Epidermal melanocyte (primary cell): ENCODE measurements around the gene SLC35D2.
"Not testable (repeated sequence)": the region's sequence is repeated elsewhere in the genome, so short reads cannot be mapped to it uniquely, and the experiment has no call there.

Experiments used
- DNase-seq: peaks from one replicate; pipeline ENCODE4 v3.0.0; 2011; ENCODE audit warnings: low spot score; ENCODE audit not compliant: insufficient read length

Gene SLC35D2

DNA sequence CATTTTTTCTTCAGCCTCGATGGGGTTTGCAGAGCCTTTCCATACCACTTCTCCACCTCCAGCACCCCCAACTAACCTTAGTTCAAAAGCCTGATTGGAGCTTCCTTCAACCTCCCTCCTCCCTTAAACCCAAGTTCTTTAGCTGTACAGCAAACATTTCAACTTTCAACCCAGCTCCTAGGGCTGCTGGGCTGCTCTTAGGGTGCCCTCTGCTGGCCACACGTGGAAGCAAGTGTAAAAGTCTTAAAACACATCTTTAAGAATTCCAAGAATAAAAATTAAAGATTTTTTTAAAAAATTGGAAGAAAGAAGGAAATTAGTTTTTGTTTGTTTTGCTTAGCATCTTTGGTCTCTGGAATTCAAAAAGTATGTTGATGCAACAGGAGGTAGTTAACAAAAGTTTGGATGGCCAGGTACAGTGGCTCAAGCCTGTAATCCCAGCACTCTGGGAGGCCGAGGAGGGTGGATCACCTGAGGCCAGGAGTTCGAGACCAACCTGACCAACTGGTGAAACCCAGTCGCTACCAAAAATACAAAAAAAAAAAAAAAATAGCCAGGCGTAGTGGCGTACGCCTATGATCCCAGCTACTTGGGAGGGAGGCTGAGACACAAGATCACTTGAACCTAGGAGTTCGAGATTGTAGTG lies 66.1 kb downstream of the SLC35D2 start:
- peak; percentile 74 for DNase-seq

DNA sequence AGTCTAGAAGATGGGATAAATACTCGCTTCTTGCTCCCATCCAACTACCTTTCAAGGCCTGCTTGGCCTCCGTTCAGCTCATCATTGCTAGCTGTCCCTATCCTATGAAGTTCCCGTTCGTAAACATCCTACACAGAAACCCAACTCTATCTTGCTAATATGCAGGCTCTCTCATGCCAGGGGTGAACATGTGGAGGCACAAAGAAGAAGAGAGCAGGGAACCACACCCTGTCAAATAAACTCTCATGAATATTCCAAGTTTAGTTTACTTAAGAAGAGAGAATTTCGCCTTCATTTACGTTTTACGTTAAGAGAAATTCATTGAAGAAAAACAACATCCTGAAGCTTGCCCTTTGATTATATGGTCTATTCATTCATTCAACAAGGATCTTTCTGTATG lies 73.7 kb downstream of the SLC35D2 start:
- DNase-seq, result no peak

DNA sequence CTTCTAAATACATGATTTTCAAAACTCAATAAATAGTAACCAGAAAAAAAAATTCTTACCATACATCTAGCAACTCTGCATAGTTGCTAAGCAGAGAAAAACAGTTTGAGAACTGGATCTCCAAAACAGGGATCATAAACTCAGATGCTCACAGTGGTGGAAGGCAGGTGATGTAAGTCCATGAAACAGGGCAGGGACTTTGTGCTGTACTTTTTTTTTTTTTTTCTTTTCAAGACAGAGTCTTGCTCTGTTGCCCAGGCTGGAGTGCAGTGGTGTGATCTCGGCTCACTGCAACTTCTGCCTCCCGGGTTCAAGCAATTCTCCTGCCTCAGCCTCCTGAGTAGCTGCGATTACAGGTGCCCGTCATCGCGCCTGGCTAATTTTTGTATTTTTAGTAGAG lies 76.6 kb downstream of the SLC35D2 start:
- not testable (repeated sequence) for DNase-seq

DNA sequence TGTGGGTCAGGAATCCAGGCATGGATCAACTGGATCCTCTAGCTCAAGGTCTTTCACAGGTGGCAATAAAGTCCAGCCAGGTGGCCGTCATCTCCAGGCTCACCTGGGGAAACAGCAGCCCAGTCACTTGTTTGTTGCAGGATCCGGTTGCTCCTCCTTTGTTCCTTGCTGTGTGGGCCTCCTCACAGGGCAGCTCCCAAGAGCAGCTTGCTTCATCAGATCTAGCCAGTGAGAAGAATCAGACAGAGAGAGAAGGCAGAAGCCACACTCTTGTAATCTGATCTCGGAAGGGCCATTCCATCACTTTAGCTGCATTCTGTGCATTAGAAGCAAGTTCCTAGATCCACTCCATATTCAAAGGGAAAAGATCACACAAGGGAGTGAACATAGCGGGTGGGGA lies 78.3 kb downstream of the SLC35D2 start:
- no peak for DNase-seq

DNA sequence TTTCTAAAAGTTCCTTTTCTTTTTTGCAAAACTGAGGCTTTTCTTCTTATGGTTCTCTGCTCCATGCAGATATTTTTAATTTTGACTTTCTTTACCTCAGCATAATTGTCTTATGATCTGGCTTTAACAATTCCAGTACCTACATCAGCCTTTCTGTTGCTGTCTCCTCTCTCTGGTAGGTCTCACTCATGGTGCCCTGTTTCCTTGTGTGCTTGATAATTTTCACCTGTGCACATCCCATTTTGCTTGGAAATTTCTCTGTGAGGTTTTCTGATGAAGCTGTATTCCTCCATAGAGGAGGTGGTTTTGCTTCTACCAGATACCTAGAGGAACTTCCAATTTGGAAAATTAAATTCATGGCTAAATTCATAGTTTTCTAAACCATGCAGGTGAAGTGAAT lies 79.3 kb downstream of the SLC35D2 start:
- DNase-seq, result no peak

DNA sequence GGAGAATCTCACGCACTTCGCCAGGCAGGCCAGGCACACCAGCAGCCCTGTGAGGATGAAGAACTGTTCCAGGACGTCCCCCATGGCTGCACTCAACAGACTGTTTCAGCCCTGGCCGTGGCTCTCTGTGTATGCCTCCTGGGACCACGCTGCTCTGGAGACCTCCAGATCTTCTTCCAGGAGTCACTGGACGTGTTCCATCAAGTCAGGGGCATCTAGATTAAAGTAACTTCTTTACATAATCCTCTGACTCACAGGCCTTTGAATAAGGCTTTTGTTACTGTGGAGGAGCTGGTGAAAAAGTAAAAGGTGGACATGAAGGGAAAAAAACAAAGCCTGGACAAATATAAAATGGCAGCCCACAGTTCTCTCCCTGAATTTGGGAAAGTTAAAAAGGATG lies 81.5 kb downstream of the SLC35D2 start, which contains the start of gene HSD17B3:
HSD17B3 (minus strand) TSS at position 156 of the 400 bp plus-strand sequence; CDS start at position 84, 72 bp downstream.
- no peak for DNase-seq

DNA sequence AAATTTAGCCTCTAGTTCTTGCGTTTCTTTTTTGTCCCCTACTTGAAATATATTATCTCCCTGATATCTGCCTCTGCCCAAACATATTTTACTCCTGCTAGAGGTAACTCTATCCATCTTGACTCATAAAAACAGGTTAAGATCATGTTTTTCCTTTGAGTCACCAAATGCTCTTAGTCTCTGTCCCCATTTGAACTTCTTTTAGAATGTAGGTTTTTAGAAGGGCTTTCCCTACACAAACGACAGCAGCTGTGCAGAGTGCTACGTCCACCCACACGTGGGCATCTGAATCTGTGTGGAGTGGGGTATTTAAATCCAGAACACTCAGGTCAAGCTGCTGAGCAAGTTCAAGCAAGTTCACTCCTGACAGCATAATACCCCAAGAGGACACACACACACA lies 83.7 kb downstream of the SLC35D2 start:
- DNase-seq, result no peak

DNA sequence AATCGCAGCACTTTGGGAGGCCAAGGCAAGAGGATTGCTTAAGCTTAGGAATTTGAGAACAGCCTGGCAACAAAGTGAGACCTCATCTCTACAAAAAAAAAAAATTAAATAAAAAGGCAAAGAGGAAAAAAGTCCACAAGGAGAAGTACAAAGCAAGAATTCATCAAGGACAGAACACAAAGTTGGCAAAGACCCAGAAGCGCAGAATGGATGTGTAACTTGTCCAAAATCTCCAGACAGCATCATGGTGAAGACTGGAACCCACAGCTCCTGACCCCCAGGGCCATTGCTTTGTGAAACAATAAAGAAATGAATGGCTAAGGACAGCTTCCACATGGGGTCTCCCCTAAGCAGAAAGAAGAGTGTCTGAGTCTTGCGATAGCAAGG lies 89.4 kb downstream of the SLC35D2 start:
- no peak for DNase-seq

DNA sequence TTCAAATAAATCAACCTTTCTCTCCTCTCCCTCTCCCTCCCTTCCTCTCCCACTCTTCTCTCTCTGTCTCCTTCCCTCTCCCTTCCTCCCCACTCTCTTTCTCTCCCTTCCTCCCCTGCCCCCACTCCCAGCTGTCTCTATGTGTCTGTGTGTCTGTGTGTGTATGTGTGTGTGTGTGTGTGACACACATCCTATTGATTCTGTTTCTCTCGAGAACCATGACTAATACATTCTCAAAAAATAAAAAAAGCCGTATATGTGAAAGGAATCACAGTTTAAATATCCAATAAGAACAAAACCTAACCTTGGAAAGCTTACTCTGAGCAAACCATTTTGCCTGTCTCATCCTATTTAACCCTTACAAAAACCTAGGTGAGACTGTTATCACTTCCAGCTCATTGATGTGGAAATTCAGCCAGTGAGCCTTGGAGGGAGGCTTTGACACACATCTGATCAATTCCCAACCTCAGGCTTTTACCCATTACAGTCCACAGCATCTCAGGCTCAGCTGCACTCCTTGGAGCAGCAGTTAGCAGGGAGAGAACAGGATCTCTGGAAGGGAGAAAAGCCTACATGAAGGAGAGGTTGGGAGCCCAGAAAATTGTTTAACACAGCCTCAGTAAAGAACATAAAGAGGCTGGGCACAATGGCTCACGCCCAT lies 89.9 kb downstream of the SLC35D2 start:
- no peak for DNase-seq

DNA sequence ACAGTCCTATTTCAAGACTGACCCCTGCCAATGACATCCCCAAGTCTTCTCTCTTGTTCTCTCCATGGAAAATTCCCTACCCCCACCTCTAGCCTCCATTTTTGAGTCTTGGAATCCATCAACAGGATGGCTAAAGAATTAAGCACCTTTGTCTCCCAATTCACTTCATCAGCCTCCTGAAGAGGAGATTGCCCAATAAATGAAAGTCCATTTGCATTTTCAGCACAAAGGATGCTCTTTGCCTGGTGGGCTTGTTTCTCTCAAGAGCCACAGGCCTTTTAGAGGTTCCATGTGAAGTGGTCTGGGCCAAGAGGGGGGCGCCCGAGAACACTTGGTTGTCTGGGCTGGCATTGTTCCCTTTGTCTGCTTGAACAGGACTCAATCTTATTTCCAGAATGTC lies 94.1 kb downstream of the SLC35D2 start:
- no peak for DNase-seq

DNA sequence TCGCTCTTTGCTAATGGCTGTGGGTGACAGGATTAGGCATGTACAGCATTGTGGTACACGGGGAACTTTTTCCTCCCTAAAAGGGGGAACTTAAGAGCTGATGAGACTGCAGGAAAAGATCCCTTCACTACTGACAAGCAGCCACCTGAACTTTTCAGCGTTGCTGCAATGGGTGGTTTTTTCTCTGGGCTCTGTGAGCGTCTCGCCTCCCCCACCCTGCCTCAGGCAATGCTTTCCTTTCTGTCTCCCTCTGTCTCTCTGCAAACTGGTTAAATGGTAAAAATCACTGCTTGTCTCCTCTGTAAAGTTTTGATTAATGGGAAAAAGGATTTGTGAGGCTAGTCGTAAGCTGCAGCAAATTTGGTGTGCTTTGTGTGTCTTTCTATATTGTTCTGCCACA lies 101.9 kb downstream of the SLC35D2 start:
- DNase-seq, result no peak

DNA sequence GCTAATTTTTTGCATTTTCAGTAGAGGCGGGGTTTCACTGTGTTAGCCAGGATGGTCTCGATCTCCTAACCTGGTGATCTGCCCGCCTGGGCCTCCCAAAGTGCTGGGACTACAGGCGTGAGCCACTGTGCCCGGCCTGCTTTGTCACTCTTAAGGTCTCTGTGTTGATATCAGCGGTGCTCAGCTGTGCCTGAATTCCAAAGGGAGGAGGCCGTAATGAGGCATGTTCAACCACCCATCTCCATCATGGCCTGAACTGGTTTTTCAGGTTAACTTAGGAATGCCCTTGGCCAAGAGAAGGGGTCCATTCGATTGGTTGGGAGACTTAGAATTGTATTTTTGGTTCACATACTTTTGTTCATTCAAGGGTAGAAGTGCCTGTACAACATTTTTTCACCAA lies 103.6 kb downstream of the SLC35D2 start:
- DNase-seq, result no peak

DNA sequence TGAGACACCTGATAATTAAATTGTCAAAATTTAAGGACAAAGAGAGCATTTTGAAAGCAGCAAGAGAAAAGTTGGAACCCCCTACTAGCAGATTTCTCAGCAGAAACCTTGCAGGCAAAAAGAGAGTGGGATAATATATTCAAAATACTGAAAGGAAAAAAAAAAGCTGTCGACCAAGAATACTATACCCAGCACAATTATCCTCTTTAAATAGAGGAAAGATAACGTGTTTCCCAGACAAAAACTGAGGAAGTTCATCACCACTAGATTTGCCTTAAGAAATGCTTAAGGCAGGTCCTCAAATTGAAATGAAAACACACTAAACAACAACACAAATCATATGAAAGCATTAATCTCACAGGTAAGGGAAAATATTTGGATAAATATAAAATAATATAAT lies 108.6 kb downstream of the SLC35D2 start:
- DNase-seq, result no peak
